ENCODE data around the gene DYNC1I1.

The DYNC1I1 gene

GRCh38 chr7:96033009-96033598, 260.8 kb downstream of the DYNC1I1 start:
- no peak for DNase-seq

- no peak for DNase-seq
Observed at GRCh38 chr7:96034940-96035727, 262.8 kb downstream of the DYNC1I1 start.

- no peak for DNase-seq
Observed at GRCh38 chr7:96040250-96040772, 268.0 kb downstream of the DYNC1I1 start.

GRCh38 chr7:96041171-96041570, 268.8 kb downstream of the DYNC1I1 start:
- DNase-seq: no peak

GRCh38 chr7:96045181-96045580, 272.8 kb downstream of the DYNC1I1 start:
- DNase-seq: no peak

GRCh38 chr7:96045919-96046318, 273.6 kb downstream of the DYNC1I1 start:
- no peak for DNase-seq

- no peak for DNase-seq
Observed at GRCh38 chr7:96052289-96052688, 279.9 kb downstream of the DYNC1I1 start.

GRCh38 chr7:96052860-96053470, 280.6 kb downstream of the DYNC1I1 start:
- no peak for DNase-seq

- no peak for DNase-seq
Observed at GRCh38 chr7:96055717-96056116, 283.4 kb downstream of the DYNC1I1 start.

- DNase-seq: no peak
Observed at GRCh38 chr7:96059075-96059474, 286.7 kb downstream of the DYNC1I1 start.

- DNase-seq: no peak
Observed at GRCh38 chr7:96061009-96061408, 288.7 kb downstream of the DYNC1I1 start.

GRCh38 chr7:96061844-96062243, 289.5 kb downstream of the DYNC1I1 start:
- no peak for DNase-seq

- no peak for DNase-seq
Observed at GRCh38 chr7:96067321-96067720, 295.0 kb downstream of the DYNC1I1 start.

- DNase-seq: peak; percentile 98
Observed at GRCh38 chr7:96069401-96069800, 297.0 kb downstream of the DYNC1I1 start.

GRCh38 chr7:96074871-96075270, 302.5 kb downstream of the DYNC1I1 start:
- no peak for DNase-seq

GRCh38 chr7:96075510-96076349, 303.4 kb downstream of the DYNC1I1 start:
- peak; percentile 85 for DNase-seq

- DNase-seq: peak; percentile 78
Observed at GRCh38 chr7:96076350-96076707, 304.0 kb downstream of the DYNC1I1 start.

- peak; percentile 95 for DNase-seq
Observed at GRCh38 chr7:96080027-96080426, 307.7 kb downstream of the DYNC1I1 start.

GRCh38 chr7:96084881-96085553, 312.7 kb downstream of the DYNC1I1 start:
- DNase-seq: no peak

- DNase-seq: peak; percentile 30
Observed at GRCh38 chr7:96085953-96086352, 313.6 kb downstream of the DYNC1I1 start.

- peak; percentile 84 for DNase-seq
Observed at GRCh38 chr7:96088579-96088978, 316.2 kb downstream of the DYNC1I1 start.

GRCh38 chr7:96089511-96089910, 317.2 kb downstream of the DYNC1I1 start:
- peak; percentile 24 for DNase-seq
